HG02588 (cell line): ENCODE data around the gene RIMBP2.
"Not testable (repeated sequence)": the region's sequence is repeated elsewhere in the genome, so short reads cannot be mapped to it uniquely, and the experiment has no call there.

Source experiments
- ATAC-seq: cut with Tn5 transposase; IDR thresholded peaks from one replicate; pipeline ENCODE4 v1.9.1; 2021; ENCODE audit warnings: mild to moderate bottlenecking, moderate library complexity; ENCODE audit not compliant: unreplicated experiment

The RIMBP2 gene

DNA sequence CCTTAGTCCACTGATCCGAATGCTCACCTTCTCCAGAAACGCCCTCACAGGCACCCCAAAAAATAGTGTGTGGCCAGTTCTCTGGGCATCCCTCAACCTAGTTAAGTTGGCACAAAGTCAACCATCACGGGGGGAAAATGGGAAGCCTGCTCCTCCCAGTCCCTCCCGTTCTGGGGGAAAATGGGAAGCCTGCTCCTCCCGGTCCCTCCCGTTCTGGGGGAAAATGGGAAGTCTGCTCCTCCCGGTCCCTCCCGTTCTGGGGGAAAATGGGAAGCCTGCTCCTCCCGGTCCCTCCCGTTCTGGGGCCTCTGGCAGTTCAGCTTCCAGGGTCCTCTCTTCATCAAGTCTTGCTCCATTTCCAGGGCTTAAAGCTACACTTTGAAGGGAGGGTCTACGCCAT is 106.1 kb downstream of the RIMBP2 start:
- no peak for ATAC-seq

- no peak for ATAC-seq
Observed at GRCh38 chr12:130608831-130609230, 107.3 kb downstream of the RIMBP2 start.

DNA sequence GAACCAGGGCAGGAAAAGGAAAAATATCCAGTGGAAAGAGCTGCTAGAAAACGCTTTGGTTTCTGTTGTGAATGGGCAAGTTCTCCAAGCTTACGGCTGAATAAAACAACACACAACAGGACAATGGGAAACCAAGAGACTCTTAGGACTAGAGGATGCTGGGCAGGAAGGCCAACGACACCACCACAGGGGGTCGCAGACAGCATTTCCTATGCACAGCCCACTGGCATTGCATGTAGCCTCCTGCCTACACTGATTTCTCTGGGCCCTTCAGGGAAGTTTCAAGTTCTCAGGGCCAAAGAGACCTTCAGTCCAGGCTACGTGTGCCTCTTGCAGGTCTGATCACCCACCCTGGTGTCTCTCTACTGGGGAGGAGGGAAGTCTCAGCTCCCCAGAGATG is 108.0 kb downstream of the RIMBP2 start:
- no peak for ATAC-seq

- no peak for ATAC-seq
Observed at GRCh38 chr12:130606231-130606630, 109.9 kb downstream of the RIMBP2 start.

DNA sequence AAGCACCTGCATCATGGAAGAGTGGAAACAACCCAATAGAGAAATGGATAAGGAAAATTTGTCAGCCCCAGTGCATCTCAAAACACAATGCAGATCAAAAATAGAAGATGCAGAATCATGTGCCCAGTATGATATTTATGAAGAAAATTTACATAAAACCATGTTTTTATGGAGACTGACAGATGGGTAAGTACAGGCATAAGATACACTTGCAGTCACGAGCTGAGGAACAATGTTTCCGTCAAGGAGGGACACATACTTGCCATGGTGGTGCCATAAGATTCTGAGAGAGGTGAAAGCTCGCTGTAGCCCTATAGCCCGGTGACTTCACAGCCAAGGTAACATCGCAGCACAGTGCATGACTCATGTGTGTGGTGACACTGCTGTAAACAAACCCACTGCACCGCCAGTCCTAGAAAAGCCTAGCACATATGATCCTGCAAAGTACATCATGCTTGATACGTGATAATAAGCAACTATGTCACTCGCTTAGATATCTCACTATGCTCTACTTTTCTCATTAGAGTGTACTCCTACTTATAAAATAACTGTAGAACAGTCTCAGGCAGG is 112.6 kb downstream of the RIMBP2 start:
- ATAC-seq: no peak

- no peak for ATAC-seq
Observed at GRCh38 chr12:130602251-130602650, 113.8 kb downstream of the RIMBP2 start.

DNA sequence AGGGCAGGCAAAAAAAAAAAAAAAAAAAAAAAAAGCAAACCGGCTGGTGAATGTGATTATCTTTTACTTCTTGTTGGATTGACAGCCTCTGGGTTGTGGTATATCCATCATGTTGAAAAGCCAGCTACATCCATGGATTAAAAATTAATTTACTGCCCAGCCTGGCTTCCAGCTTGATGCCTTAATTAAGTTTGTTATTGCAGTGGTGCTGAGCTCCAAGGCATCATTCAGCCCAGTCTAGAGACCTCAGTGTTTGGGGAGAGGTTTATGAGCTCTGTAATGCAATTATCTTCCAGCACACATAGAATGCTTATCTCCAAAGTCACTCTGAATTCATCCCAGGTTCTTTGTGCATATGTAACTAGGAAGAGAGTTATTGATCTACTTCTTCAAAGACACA is 114.8 kb downstream of the RIMBP2 start:
- no peak for ATAC-seq

GRCh38 chr12:130596241-130596640 is 119.9 kb downstream of the RIMBP2 start:
- ATAC-seq: no peak

- ATAC-seq: no peak
Observed at GRCh38 chr12:130595566-130595965, 120.5 kb downstream of the RIMBP2 start.

- no peak for ATAC-seq
Observed at GRCh38 chr12:130593056-130593455, 123.0 kb downstream of the RIMBP2 start.

GRCh38 chr12:130592641-130593040 is 123.5 kb downstream of the RIMBP2 start:
- ATAC-seq: no peak

GRCh38 chr12:130591736-130592135 is 124.4 kb downstream of the RIMBP2 start:
- ATAC-seq: no peak

DNA sequence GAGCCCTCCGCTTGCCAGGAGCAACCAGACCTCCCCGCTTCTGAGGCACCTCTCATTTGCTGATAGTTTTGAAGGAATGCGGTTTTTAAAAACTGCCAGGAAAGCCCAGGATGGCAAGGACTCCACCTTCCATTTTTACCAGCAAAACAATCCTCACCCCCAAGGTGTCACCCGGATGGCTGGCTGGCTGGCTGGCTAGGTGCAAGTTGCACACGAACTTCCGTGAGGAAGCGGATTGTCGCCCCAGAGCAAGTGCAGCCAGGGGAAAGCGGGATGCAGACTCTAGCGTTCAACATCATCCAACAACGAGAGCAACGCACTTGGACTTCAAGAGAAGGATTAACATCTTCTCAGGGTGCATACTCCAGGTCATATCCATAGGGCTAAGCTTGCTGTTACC is 125.4 kb downstream of the RIMBP2 start:
- ATAC-seq: no peak

- ATAC-seq: no peak
Observed at GRCh38 chr12:130589540-130590317, 126.4 kb downstream of the RIMBP2 start.

DNA sequence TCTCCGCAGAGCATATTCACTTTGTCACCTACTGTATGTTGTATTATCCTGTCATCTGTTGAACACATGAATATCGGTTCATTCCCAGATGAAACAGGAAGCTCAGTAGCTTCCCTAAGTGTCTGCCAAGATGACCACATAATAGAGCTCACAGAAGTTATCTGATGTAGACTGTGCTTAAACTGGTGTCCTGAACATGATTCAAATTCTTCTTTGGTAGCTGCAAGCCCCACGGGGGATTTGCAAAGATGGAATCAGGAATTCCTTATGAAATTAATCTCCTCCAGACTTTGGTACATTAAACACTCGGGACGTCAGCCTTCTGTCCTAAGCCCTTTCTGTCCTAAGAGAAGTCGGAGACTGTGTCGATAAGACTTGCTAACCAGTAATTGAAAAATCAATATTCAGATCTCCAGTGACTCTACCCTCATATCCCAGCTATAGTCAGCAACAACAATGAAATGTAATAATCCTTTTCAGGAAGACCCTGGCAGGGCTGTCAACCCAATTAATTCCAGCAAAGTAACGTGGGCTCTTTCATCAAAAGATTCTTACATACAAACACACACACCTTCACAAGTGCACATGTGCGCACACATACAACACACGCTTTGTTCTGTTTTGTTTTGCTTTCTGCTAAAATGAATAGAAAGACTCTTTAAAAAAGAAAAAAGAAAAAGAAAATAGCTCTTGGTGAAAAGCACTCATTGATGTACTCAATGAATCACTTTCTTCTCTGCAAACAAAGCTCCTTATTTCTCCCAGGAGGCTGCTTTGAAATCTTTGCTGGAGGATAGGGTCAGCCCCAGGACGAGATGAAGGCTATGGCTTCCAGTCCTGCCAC is 127.2 kb downstream of the RIMBP2 start:
- no peak for ATAC-seq

DNA sequence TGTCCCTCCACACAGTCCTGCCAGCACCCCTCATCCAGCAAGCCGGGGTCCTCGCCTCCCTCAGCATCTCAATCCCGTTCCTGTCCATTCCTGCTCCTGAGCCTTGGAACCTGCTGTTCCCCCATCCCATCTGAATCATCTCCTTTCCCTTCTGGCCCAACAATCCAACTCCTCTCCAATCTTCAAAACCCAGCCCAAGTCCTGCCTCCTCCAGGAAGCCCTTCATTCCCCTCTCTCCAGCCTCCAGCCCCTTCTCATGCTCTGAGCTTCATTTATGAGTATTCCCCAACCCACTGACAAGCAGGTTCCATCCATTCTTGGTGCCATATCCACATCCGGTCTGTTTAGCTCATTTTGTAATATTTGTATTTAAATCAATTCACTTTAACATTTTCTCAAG is 128.1 kb downstream of the RIMBP2 start:
- ATAC-seq: no peak

- not testable (repeated sequence) for ATAC-seq
Observed at GRCh38 chr12:130584475-130584874, 131.6 kb downstream of the RIMBP2 start.

DNA sequence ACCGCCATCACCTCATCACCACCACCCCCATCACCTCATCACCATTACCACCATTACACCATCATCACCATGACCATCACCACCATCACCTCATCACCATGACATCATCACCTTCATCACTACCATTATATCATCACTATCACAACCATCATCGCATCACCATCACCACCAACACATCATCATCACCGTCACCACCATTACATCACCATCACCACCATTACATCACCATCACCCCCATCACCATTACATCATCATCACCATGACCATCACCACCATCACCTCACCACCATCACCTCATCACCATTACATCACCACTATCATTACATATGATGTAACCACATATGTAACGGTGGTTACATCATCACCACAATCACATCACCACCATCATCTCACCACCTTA is 132.3 kb downstream of the RIMBP2 start:
- no peak for ATAC-seq

- no peak for ATAC-seq
Observed at GRCh38 chr12:130583317-130583716, 132.8 kb downstream of the RIMBP2 start.

DNA sequence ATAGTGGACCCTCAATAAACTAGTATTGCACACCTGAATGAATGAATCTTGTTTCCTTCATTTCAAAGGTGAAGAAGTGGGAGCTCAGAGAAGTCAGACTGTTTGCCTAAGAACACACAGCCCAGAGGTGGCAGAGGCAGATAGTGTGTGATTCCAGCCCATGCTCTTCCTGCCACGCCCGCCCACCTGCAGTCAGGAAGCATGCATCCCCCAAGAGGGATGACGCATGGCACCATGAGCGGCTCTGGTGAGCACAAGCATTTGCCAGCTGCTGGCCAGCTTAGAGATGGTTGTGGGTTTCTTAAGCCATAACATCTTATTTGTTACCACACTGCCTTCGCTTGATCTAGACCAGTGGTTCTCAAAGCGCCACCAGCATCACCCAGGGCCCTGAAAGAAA is 133.8 kb downstream of the RIMBP2 start:
- no peak for ATAC-seq

DNA sequence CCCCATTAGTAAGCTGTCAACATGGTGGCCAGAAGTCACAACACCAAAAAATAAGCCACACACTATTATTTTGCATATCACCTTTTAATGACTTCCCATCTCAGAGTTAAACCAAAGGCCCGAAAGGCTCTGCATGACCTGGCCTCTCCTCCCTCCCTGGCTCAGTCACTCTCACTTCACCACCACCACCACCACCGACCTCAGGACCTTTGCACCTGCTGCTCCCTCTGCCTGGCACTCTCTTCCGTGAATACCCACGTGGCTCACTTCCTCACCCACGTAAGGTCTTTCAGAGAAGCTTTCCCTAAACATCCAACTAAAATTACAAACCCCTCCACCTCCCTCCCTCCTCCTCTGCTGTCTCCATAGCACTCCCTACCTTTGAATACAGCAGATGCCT is 134.3 kb downstream of the RIMBP2 start:
- ATAC-seq: no peak

DNA sequence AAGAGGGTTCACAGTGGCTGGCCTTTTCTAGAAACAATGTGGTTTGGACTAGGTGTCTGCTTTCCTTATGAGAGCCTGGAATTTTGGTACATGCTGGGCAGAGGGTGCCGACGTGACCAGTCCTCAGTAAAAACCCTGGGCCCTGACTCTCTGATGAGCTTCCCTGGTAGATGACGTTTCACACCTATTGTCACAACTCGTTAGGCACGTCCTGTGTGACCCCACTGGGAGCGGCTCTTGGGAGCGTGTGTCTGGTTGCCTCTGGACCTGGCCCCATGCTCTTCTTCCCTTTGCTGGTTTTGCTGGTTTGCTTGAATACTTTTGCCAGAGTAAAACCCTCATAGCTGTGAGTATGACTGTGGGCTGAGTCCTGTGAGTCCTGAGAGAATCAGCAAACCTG is 136.9 kb downstream of the RIMBP2 start:
- no peak for ATAC-seq
